ENCODE data around the gene PRKAB1. TPM values are rescaled to one million over a fixed set of nuclear protein-coding genes. Genes with fewer than 3 reads are reported as not detected.

PRKAB1 gene
- total and polyA plus RNA-seq, 12 donors = 21.5 to 75.8 (median 30.8) TPM

DNA sequence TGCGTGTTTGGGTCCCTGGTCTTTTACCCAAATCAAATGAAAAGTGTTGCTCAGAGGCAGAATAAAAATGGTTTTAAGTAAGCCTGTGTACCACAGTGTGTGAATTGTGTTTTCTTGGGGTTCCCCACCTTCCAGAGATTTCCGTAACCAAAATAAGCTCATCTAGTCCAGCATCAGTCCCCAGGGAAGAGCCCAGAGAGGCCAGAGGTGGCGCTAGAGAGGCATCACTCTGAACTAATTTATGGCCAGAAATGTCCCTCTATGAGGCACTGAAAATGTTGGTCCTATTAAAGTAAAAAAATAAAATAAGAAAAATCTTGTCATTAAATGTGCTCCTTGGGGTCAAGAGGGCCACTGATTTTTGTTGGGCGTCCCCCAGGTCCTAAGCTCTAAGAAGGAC is 24.9 kb upstream of the PRKAB1 start:
- Histone ChIP-seq H3K27me3 (no peaks in the 10 kb centered on the region), H3K36me3 (replicated peaks in 1 of 2) (no peaks in the 10 kb centered on the region), H3K9me3 (replicated peaks in 1 of 3) (no peaks in the 10 kb centered on the region), H3K4me3 (no peak overlapping the region), H3K4me1 (replicated peaks in 1 of 2) (no peaks in the 10 kb centered on the region), H3K27ac (no peak overlapping the region)
- TF ChIP-seq, protein P1, sequence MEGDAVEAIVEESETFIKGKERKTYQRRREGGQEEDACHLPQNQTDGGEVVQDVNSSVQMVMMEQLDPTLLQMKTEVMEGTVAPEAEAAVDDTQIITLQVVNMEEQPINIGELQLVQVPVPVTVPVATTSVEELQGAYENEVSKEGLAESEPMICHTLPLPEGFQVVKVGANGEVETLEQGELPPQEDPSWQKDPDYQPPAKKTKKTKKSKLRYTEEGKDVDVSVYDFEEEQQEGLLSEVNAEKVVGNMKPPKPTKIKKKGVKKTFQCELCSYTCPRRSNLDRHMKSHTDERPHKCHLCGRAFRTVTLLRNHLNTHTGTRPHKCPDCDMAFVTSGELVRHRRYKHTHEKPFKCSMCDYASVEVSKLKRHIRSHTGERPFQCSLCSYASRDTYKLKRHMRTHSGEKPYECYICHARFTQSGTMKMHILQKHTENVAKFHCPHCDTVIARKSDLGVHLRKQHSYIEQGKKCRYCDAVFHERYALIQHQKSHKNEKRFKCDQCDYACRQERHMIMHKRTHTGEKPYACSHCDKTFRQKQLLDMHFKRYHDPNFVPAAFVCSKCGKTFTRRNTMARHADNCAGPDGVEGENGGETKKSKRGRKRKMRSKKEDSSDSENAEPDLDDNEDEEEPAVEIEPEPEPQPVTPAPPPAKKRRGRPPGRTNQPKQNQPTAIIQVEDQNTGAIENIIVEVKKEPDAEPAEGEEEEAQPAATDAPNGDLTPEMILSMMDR (IDR thresholded peaks at IDR 0.05) = peak in 2 of 6 experiments; percentile 5 to 11
- no peak for TF ChIP-seq POLR2A (IDR thresholded peaks at IDR 0.05)
- intact Hi-C loops (cut with DNase I) = loop anchor here in 1 of 2 donors (10.0 kb wide), 1 partner anchor 198 kb away; no protein-coding TSS in a partner anchor
- DNase-seq = no peak
- 65 to 71% (median 66%) methylated on average over 4 of the region's 4 CpGs for WGBS, 4 donors

DNA sequence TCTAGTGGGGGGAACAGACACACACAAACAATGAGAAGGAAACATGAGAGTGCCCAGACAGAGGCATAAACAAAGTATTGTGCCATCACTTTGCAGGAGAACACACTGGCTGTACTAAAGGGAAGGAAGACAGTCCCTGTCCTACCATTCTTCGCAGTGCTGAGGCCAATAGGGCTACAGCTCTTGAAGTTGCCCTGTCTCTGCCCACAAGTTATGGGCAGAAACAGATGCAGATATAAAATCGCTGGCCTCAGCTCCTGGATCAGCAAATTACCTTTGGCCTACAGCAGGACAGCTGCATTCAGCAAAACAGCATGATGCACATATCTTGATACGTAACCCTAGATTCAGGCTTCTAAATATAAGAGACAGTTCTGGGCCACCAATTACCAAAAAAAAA is 23.0 kb upstream of the PRKAB1 start:
- DNase-seq = no peak
- no peak overlapping the region for H3K4me3 ChIP-seq
- TF ChIP-seq POLR2A (IDR thresholded peaks at IDR 0.05) = no peak
- TF ChIP-seq, protein P1 (IDR thresholded peaks at IDR 0.05) = no peak
- no peaks in the 10 kb centered on the region for H3K4me1 ChIP-seq (replicated peaks in 1 of 2)
- intact Hi-C loops (cut with DNase I) = loop anchor here in 1 of 2 donors (10.0 kb wide), 1 partner anchor 200 kb away; no protein-coding TSS in a partner anchor
- no peak overlapping the region for H3K27ac ChIP-seq
- 82 to 91% (median 88%) methylated on average over 3 of the region's 3 CpGs for WGBS, 4 donors
- no peaks in the 10 kb centered on the region for H3K9me3 ChIP-seq (replicated peaks in 1 of 3)
- H3K36me3 ChIP-seq (replicated peaks in 1 of 2) = no peaks in the 10 kb centered on the region
- no peaks in the 10 kb centered on the region for H3K27me3 ChIP-seq

DNA sequence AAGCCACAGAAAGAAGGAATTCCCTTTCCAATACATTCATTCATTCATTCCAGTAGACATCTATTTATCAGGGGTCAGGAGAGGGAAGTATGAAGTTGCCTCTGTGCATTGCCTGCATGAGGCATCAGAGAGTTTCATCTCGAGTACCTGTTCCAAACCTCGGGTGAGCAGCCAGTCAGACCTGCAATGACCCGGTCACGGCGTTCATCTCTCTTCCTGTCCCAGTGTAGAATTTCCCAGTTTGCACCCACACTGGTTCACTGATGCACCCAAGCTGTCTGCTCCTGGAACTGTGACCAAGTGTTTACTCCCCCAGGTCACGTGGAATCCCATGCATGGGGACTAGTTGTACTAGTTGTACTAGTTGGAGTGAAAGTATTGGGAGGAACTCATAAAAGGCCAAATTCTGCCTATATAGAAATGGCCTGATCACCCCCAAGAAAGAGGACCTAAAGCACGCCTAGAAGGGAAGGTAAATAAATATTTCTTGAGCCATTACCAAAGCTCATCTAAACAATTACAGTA is 22.3 kb upstream of the PRKAB1 start:
- no peaks in the 10 kb centered on the region for H3K9me3 ChIP-seq (replicated peaks in 1 of 3)
- WGBS, 4 donors = 85 to 90% (median 88%) methylated on average over 7 of the region's 7 CpGs
- H3K4me1 ChIP-seq (replicated peaks in 1 of 2) = no peaks in the 10 kb centered on the region
- H3K4me3 ChIP-seq = no peak overlapping the region
- no peaks in the 10 kb centered on the region for H3K27me3 ChIP-seq
- TF ChIP-seq, protein P1 (IDR thresholded peaks at IDR 0.05) = no peak
- TF ChIP-seq POLR2A (IDR thresholded peaks at IDR 0.05) = no peak
- H3K36me3 ChIP-seq (replicated peaks in 1 of 2) = no peaks in the 10 kb centered on the region
- no peak for DNase-seq
- intact Hi-C loops (cut with DNase I) = loop anchor here in 1 of 2 donors (10.0 kb wide), 1 partner anchor 201 kb away; no protein-coding TSS in a partner anchor
- no peak overlapping the region for H3K27ac ChIP-seq

DNA sequence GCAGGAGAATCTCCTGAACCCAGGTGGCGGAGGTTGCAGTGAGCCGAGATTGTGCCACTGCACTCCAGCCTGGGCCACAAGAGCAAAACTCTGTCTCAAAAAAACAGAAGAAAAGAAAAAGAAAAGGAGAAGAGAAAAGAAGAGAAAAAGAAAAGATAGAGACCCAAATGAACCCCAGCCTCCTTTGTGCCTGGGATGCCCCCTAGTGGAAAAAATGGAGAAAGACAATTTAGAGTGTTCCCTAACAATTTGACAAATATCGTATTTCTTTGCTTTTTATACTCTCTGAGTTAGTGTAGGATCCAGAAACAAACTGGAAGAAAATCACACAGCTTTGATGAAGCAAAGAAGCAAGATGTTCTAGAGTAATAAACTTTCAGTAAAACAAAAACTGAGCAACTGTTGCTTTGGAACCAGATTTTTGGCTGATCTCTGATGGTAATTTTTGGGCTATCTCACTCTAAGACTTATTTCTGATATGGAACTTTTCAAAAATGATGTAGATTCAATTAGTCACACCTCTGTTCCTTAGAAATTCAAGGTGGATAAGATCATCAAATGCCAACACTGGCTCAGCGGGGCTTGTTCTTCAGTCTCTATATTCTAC is 18.6 kb upstream of the PRKAB1 start:
- TF ChIP-seq POLR2A (IDR thresholded peaks at IDR 0.05) = no peak
- TF ChIP-seq, protein P1 (IDR thresholded peaks at IDR 0.05) = peak; percentile 43 to 77 (median 66)
- no peaks in the 10 kb centered on the region for H3K27me3 ChIP-seq
- H3K36me3 ChIP-seq (replicated peaks in 1 of 2) = no peaks in the 10 kb centered on the region
- no peaks in the 10 kb centered on the region for H3K9me3 ChIP-seq (replicated peaks in 1 of 3)
- WGBS, 4 donors = 61 to 65% (median 63%) methylated on average over 4 of the region's 4 CpGs
- no peak overlapping the region for H3K27ac ChIP-seq
- DNase-seq = no peak
- H3K4me3 ChIP-seq = no peak overlapping the region
- H3K4me1 ChIP-seq (replicated peaks in 1 of 2) = no peaks in the 10 kb centered on the region
- intact Hi-C loops (cut with DNase I) = loop anchor here in 1 of 2 donors (10.0 kb wide), 1 partner anchor 205 kb away; no protein-coding TSS in a partner anchor

Measured in adrenal gland (tissue), 12 donors.